MM.1S (cell line): ENCODE data around the gene PLEKHM3.

Experiments used
- CTCF ChIP-seq: fragments of 300-600 bp; sonication (generic); IDR thresholded peaks from 2 replicates; pipeline ENCODE4 v1.5.1; 2016; ENCODE audit warnings: antibody characterized with exemption, low read length, mixed read lengths
- EZH2phosphoT487 ChIP-seq: fragments of 300-600 bp; sonication (generic); IDR thresholded peaks from 2 replicates; pipeline ENCODE4 v1.6.1; 2018; ENCODE audit warnings: antibody characterized with exemption, low read length

- no peak for TF ChIP-seq CTCF
- TF ChIP-seq EZH2phosphoT487, result no peak
These were observed 206.1 kb downstream of the PLEKHM3 start for GRCh38 chr2:207819021-207819797.
